WTC11 (cell line): ENCODE results near the gene LMO3.

Experiments
- CREB1 ChIP-seq: sonication (generic); formaldehyde crosslinking; IDR thresholded peaks from 2 replicates; pipeline ENCODE4 v1.8.0; 2023; ENCODE audit warnings: mild to moderate bottlenecking, missing genetic modification reagents
- CTCF ChIP-seq: fragments of 200-600 bp; IDR thresholded peaks from 2 replicates; pipeline ENCODE4 v1.8.0; 2022; ENCODE audit warnings: antibody characterized with exemption
- E2F4 ChIP-seq: sonication (generic); formaldehyde crosslinking; IDR thresholded peaks from 2 replicates; pipeline ENCODE4 v1.8.1; 2022; ENCODE audit warnings: low read depth, mild to moderate bottlenecking, moderate library complexity, missing genetic modification reagents, borderline replicate concordance
- ZBTB43 ChIP-seq: sonication (generic); formaldehyde crosslinking; IDR thresholded peaks from 2 replicates; pipeline ENCODE4 v1.8.1; 2023; ENCODE audit warnings: mild to moderate bottlenecking, missing genetic modification reagents

- TF ChIP-seq CTCF: no peak
- TF ChIP-seq CREB1 (CRISPR knock-in tag): no peak
- no peak for TF ChIP-seq ZBTB43 (CRISPR knock-in tag)
- no peak for TF ChIP-seq E2F4 (CRISPR knock-in tag)
These were observed 79.3 kb downstream of the LMO3 start for GRCh38 chr12:16526693-16527092.
